GM18502 (cell line): Measurements from ENCODE around the gene LAPTM4A.
"Not testable (repeated sequence)": the region's sequence is repeated elsewhere in the genome, so short reads cannot be mapped to it uniquely, and the experiment has no call there.

ENCODE experiments used
- ATAC-seq: cut with Tn5 transposase; IDR thresholded peaks from one replicate; pipeline ENCODE4 v1.9.1; 2021; ENCODE audit warnings: mild to moderate bottlenecking; ENCODE audit not compliant: unreplicated experiment, poor library complexity

LAPTM4A gene

GRCh38 chr2:20052861-20053281 is 1.4 kb upstream of the LAPTM4A start:
- no peak for ATAC-seq

GRCh38 chr2:20052229-20052851 is 912 bp upstream of the LAPTM4A start:
- ATAC-seq, result no peak

GRCh38 chr2:20050646-20051531 is 539 bp downstream of the LAPTM4A start:
- ATAC-seq, result peak; percentile 24

- ATAC-seq, result peak; percentile 37
Observed at GRCh38 chr2:20050104-20050645, 1.3 kb downstream of the LAPTM4A start.

- no peak for ATAC-seq
Observed at GRCh38 chr2:20049637-20050036, 1.8 kb downstream of the LAPTM4A start.

GRCh38 chr2:20048488-20049448 is 2.7 kb downstream of the LAPTM4A start:
- ATAC-seq, result no peak

- not testable (repeated sequence) for ATAC-seq
Observed at GRCh38 chr2:20045712-20046292, 5.6 kb downstream of the LAPTM4A start.

GRCh38 chr2:20044778-20045177 is 6.7 kb downstream of the LAPTM4A start:
- ATAC-seq, result no peak

GRCh38 chr2:20042531-20042930 is 8.9 kb downstream of the LAPTM4A start:
- no peak for ATAC-seq

GRCh38 chr2:20040489-20041172 is 10.8 kb downstream of the LAPTM4A start:
- ATAC-seq, result no peak

GRCh38 chr2:20037660-20038059 is 13.8 kb downstream of the LAPTM4A start:
- no peak for ATAC-seq

- no peak for ATAC-seq
Observed at GRCh38 chr2:20035955-20036666, 15.3 kb downstream of the LAPTM4A start.

GRCh38 chr2:20034821-20035220 is 16.6 kb downstream of the LAPTM4A start:
- no peak for ATAC-seq

GRCh38 chr2:20034218-20034617 is 17.2 kb downstream of the LAPTM4A start:
- no peak for ATAC-seq

- no peak for ATAC-seq
Observed at GRCh38 chr2:20033322-20033721, 18.1 kb downstream of the LAPTM4A start.

GRCh38 chr2:20030224-20030623 is 21.2 kb downstream of the LAPTM4A start:
- no peak for ATAC-seq

- ATAC-seq, result no peak
Observed at GRCh38 chr2:20027705-20028434, 23.6 kb downstream of the LAPTM4A start.

GRCh38 chr2:20027260-20027677 is 24.2 kb downstream of the LAPTM4A start:
- no peak for ATAC-seq
